HG03280 (cell line): ENCODE measurements around the gene ANKH.
A peak's percentile ranks its signal among the peaks of the same experiment; 100 is the strongest.

Experiments used
- ATAC-seq: cut with Tn5 transposase; IDR thresholded peaks from one replicate; pipeline ENCODE4 v1.9.1; 2021; ENCODE audit warnings: mild to moderate bottlenecking, moderate library complexity; ENCODE audit not compliant: unreplicated experiment

Gene ANKH

DNA sequence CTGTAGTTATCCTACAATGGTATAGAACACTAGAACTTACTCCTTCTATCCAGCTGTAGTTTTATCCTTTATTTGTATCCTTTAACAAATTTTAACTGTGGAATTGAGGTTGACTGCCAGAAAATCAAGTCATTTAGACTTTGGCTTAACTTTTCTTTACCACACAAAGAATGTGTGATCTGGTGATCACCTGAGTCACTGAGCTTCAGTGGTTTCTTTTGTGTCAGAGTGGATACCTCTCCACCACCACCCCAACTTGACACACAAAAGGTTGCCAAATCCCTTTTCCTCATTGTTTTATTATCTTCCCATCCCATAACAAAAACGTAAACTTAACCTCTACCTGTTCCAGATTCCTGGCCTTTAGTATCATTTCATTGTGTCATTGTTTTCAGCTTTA lies 201.6 kb downstream of the ANKH start:
- no peak for ATAC-seq

DNA sequence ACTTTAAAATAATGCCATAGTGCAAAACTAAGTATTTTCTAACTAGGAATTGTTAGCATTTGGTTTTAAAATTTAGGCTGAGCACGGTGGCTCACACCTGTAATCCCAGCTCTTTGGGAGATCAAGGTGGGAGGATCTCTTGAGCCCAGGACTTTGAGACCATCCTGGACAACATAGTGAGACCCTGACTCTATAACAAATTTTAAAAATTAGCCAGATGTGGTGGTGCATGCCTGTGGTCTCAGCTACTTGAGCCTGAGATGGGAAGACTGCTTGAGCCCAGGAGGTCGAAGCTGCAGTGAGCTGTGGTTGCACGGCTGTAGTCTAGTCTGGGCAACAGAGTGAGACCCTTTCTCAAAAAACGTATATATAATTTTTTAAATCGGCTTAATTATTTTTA lies 202.2 kb downstream of the ANKH start:
- ATAC-seq = no peak

- no peak for ATAC-seq
Observed at GRCh38 chr5:14668181-14668591, 203.4 kb downstream of the ANKH start.

GRCh38 chr5:14667770-14668169 lies 203.8 kb downstream of the ANKH start:
- ATAC-seq = no peak

GRCh38 chr5:14667290-14667689 lies 204.3 kb downstream of the ANKH start:
- ATAC-seq = no peak

- ATAC-seq = no peak
Observed at GRCh38 chr5:14666357-14666756, 205.2 kb downstream of the ANKH start.

DNA sequence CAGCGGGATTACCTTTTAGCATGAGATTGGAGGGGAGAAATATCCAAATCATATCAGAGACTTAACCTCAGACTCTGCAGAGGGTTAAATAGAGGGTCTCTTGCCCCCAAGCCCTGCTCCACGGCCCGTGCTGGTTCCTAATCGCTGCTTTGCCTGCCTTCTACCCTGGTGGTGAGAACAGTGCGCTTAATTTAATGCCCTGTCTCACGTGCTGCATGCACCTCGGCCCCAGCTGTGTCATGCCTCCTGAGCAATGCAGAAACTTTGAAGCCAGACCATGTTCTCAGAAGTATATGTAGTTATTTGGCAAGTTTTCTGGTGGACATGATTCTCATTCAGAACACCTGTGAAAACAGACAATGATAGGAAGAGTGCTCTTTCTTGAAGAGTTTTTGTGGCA lies 205.6 kb downstream of the ANKH start:
- peak; percentile 45 for ATAC-seq

GRCh38 chr5:14665101-14665822 lies 206.3 kb downstream of the ANKH start:
- no peak for ATAC-seq

DNA sequence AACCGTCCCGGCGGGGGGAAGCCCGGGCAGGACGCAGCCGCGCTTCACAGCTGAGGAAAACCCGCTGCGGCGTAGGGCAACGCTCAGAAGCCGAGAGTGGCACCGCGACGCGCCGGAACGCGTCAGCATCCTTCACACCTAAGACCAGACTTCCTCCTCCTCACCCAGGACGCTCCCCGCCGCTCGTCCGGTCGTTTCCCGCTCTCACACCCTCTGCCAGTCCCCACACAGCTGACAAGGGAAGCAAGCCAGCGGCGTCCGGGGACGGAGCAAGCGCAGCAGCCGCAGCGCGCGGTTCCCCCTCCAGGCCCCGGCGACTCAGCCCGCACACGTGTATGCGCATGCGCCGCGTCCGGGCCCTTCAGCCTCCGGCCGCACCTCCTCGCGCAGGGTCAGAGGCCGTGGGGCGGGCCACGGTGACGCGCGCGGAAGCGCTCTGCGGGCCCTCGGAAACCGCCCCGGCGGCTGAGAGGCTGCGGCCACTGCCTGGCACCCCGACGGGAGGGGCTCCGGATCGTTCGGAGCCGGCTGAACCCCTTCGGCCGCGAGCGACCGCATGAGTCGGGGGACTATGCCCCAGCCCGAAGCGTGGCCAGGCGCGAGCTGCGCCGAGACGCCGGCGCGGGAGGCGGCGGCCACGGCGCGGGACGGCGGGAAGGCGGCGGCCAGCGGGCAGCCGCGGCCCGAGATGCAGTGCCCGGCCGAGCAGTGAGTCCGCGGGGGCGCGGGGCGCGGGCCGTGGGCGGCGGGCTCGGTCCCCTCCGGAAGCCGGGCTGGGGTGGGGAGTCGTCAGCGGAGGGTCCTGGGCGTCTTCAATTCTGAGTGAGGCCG lies 207.1 kb downstream of the ANKH start, which contains the start of gene OTULIN:
TSS of gene OTULIN (plus strand) at position 449 of the 831 bp plus-strand sequence. CDS start at position 557, 108 bp downstream.
- peak; percentile 71 for ATAC-seq

DNA sequence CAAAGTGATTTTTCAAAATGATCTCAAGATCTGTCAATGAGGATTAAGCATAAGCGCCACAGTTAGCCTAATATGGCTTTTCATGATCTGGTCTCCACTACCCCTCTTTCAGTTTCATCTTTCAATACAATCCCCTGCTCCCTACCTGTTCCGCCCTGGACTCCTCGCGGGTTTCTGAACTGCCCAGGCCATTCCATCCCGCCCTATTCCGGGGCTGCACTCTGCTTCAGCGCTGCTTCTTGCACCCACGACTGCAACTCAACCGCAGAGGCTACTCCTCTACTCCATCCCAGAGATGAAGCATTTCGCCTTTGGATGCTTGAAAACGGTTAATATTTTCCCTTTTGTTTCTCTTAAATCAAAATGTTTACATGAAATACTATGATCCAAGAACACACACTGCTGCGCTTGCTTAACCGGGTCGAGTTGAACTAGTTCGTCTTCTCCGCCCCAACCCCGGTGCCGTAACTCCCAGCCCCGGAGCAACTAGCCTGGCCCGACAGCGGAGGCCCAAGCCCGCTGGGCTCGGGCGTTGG lies 207.8 kb downstream of the ANKH start:
- ATAC-seq = peak; percentile 8

- ATAC-seq = no peak
Observed at GRCh38 chr5:14662721-14663260, 208.8 kb downstream of the ANKH start.

- no peak for ATAC-seq
Observed at GRCh38 chr5:14660833-14661232, 210.7 kb downstream of the ANKH start.

DNA sequence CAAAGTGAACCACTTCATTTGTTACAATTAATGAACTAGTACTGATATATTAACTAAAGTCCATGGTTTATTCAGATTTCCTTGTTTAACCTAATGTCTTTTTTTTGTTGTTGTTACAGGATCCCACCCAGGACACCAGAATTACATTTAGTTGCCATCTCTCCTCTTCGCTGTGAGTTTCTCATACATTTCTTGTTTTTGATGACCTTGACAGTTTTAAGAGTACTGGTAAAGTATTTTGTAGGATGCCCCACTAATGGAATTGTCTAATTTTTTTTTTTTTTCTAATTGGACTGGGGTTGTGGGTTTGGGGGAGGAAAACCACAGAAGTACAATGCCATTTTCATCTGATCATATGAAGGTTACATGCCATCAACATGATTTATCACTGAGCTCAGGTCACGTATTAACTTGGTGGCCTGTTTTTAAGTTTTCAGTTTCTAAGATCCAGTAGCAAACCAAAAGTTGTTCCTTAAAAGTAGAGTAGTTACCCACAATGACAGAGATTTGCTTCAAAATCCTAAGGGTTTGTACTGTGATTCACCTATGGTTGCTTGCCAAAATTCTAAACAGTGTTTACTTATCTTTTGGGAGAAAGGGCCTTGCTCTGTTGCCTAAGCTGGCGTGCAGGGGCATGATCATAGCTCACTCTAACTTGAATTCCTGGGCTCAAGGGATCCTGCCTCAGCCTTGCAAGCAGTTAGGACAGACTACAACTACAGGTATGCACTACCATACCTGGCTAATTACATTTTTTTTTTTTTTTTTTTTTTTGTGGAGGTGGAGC lies 211.6 kb downstream of the ANKH start:
- ATAC-seq = no peak

GRCh38 chr5:14656898-14657297 lies 214.7 kb downstream of the ANKH start:
- no peak for ATAC-seq

DNA sequence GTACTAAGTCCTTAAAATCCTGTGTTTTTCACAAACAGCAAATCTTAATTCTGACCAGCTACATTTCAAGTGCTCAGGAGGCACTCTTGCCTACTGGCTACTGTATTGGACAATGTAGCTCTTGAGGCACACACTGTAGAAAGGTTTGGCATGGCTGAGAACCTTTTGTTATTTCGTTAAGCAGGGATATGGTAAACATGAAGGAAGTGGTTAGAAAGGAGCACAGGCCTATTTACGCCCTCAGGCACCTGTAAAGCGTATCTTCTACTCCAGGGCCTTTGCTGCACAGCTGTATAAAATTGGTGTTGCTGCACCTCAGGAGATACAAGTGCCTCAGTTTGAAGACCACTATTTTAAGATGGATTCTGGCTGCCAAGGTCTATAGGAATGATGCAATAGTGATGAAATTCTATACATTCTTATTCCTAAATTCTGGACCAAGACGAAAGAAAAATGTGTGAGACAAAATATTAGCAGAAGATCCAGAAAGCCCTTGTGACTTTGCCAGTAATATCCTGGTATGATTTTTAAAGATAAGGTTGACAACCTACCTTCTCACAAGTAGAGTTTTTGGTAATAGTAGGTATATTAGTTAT lies 216.3 kb downstream of the ANKH start:
- ATAC-seq = no peak
